IMR-90 (cell line): ENCODE measurements around the gene POC1B. TPM values are rescaled to one million over a fixed set of nuclear protein-coding genes. Genes with fewer than 3 reads are reported as not detected.

Source experiments
- ATAC-seq: fragments of 200-7000 bp; cut with Tn5 transposase; 2 replicates; pipeline ENCODE4 v1.9.1; 2020; ENCODE audit warnings: low read depth, mild to moderate bottlenecking, moderate library complexity
- BruUV-seq: library from RNA; stranded (reverse); fragments of 400-500 nt; replicated peaks from 2 replicates; lab custom pipeline; 2021; lab: Mats Ljungman, UMichigan
- CTCF ChIA-PET: fragments of 300-600 bp; formaldehyde crosslinking; extraction: SDS; loops from one replicate; lab custom pipeline; 2021; ENCODE audit warnings: antibody characterized with exemption; lab: Yijun Ruan, JAX
- POLR2A ChIA-PET: fragments of 300-600 bp; sonication (Branson Sonifier 250); formaldehyde crosslinking; loops from one replicate; lab custom pipeline; 2022; ENCODE audit warnings: antibody characterized with exemption; ENCODE audit not compliant: unreplicated experiment; lab: Charles Lee
- DNase-seq: peaks from one replicate; pipeline ENCODE4 v3.0.0; 2013
- H2AFZ ChIP-seq: replicated peaks from 2 replicates; pipeline ENCODE3; 2013; ENCODE audit warnings: low read length, mild to moderate bottlenecking; ENCODE audit not compliant: poor library complexity
- H2AK5ac ChIP-seq: 2 replicates; pipeline ENCODE4 v1.6.1; 2013; ENCODE audit warnings: low read depth, low read length, inconsistent platforms
- H2AK9ac ChIP-seq: replicated peaks from 2 replicates; pipeline ENCODE3; 2013; ENCODE audit warnings: mild to moderate bottlenecking, low read depth, low read length, moderate library complexity; ENCODE audit not compliant: poor library complexity
- H2BK120ac ChIP-seq: 2 replicates; pipeline ENCODE4 v1.6.1; 2013; ENCODE audit warnings: low read depth, low read length, inconsistent platforms
- H2BK15ac ChIP-seq: 3 replicates; pipeline ENCODE4 v1.6.1; 2013; ENCODE audit warnings: low read depth, low read length, inconsistent platforms
- H2BK20ac ChIP-seq: 2 replicates; pipeline ENCODE4 v1.6.1; 2013; ENCODE audit warnings: low read depth, mild to moderate bottlenecking, inconsistent platforms, low read length, moderate library complexity
- H2BK5ac ChIP-seq: 2 replicates; pipeline ENCODE4 v1.6.1; 2013; ENCODE audit warnings: mild to moderate bottlenecking, low read depth, low read length, inconsistent platforms; ENCODE audit not compliant: poor library complexity, severe bottlenecking
- H3K14ac ChIP-seq: replicated peaks from 2 replicates; pipeline ENCODE4 v1.6.1; 2013; ENCODE audit warnings: low read depth, low read length, inconsistent platforms
- H3K18ac ChIP-seq: 2 replicates; pipeline ENCODE4 v1.6.1; 2013; ENCODE audit warnings: low read depth, low read length, control low read depth
- H3K23ac ChIP-seq: 2 replicates; pipeline ENCODE4 v1.6.1; 2013; ENCODE audit warnings: low read depth, low read length, inconsistent platforms
- H3K27ac ChIP-seq: 2 replicates; pipeline ENCODE4 v1.5.1; 2013; ENCODE audit warnings: mild to moderate bottlenecking, control low read depth, low read length; ENCODE audit not compliant: insufficient read depth
- H3K27me3 ChIP-seq: 2 replicates; pipeline ENCODE4 v1.6.1; 2013; ENCODE audit warnings: low read length; ENCODE audit not compliant: control insufficient read depth, insufficient read depth
- H3K36me3 ChIP-seq: 2 replicates; pipeline ENCODE4 v1.6.1; 2013; ENCODE audit warnings: low read length, mixed read lengths; ENCODE audit not compliant: control insufficient read depth, insufficient read depth
- H3K4ac ChIP-seq: 2 replicates; pipeline ENCODE4 v1.6.1; 2013; ENCODE audit warnings: low read depth, low read length, inconsistent platforms
- H3K4me1 ChIP-seq: 2 replicates; pipeline ENCODE4 v1.6.1; 2013; ENCODE audit warnings: low read length, mixed read lengths; ENCODE audit not compliant: control insufficient read depth, insufficient read depth
- H3K4me2 ChIP-seq: 2 replicates; pipeline ENCODE4 v1.6.1; 2013; ENCODE audit warnings: low read depth, mild to moderate bottlenecking, control low read depth, low read length, moderate library complexity
- H3K4me3 ChIP-seq: 2 replicates; pipeline ENCODE4 v1.5.1; 2013; ENCODE audit warnings: low read depth, mild to moderate bottlenecking, control low read depth, low read length, moderate library complexity; ENCODE audit not compliant: insufficient read depth
- H3K56ac ChIP-seq: 2 replicates; pipeline ENCODE4 v1.6.1; 2013; ENCODE audit warnings: low read length, inconsistent platforms; ENCODE audit not compliant: insufficient read depth; ENCODE audit errors: extremely low read depth
- H3K79me1 ChIP-seq, 2 experiments: 2 replicates each; pipeline ENCODE4 v1.6.1; 2013; ENCODE audit warnings: low read length in 2 of 2, inconsistent platforms in 1 of 2, low read depth in 1 of 2
- H3K9ac ChIP-seq: 2 replicates; pipeline ENCODE4 v1.6.1; 2013; ENCODE audit warnings: low read depth, low read length, control low read depth
- H3K9me1 ChIP-seq: 2 replicates; pipeline ENCODE4 v1.6.1; 2013; ENCODE audit warnings: low read length, inconsistent platforms; ENCODE audit not compliant: insufficient read depth
- H3K9me3 ChIP-seq: 2 replicates; pipeline ENCODE4 v1.6.1; 2013; ENCODE audit warnings: low read length; ENCODE audit not compliant: control insufficient read depth, insufficient read depth
- H4K20me1 ChIP-seq: 2 replicates; pipeline ENCODE4 v1.6.1; 2013; ENCODE audit warnings: low read length, inconsistent platforms; ENCODE audit not compliant: insufficient read depth
- H4K5ac ChIP-seq: 2 replicates; pipeline ENCODE4 v1.6.1; 2013; ENCODE audit warnings: mild to moderate bottlenecking, low read depth, low read length, control low read depth
- H4K8ac ChIP-seq, 2 experiments: 2 replicates each; pipeline ENCODE4 v1.6.1; 2013; ENCODE audit warnings: low read depth in 2 of 2, low read length in 2 of 2, control low read depth in 1 of 2, inconsistent platforms in 1 of 2
- H4K91ac ChIP-seq: 2 replicates; pipeline ENCODE4 v1.6.1; 2013; ENCODE audit warnings: low read depth, low read length, inconsistent platforms; ENCODE audit not compliant: insufficient read depth
- BHLHE40 ChIP-seq: fragments of 150-350 bp; IDR thresholded peaks from 2 replicates; pipeline ENCODE4 v1.6.1; 2016; ENCODE audit warnings: mild to moderate bottlenecking, low read depth, low read length
- CEBPB ChIP-seq: IDR thresholded peaks from 2 replicates; pipeline ENCODE4 v1.6.1; 2012; ENCODE audit warnings: low read depth, low read length, improper control_type of control experiment
- MAFK ChIP-seq: IDR thresholded peaks from 2 replicates; pipeline ENCODE4 v1.6.1; 2012; ENCODE audit warnings: low read depth, low read length, improper control_type of control experiment
- NFE2L2 ChIP-seq: fragments of 150-350 bp; IDR thresholded peaks from 2 replicates; pipeline ENCODE4 v1.6.1; 2016; ENCODE audit warnings: low read depth, mild to moderate bottlenecking, low read length
- POLR2A ChIP-seq: IDR thresholded peaks from 2 replicates; pipeline ENCODE4 v1.6.1; 2012; ENCODE audit warnings: mild to moderate bottlenecking, low read depth, low read length
- RAD21 ChIP-seq: IDR thresholded peaks from 2 replicates; pipeline ENCODE4 v1.6.1; 2012; ENCODE audit warnings: low read length, improper control_type of control experiment
- USF2 ChIP-seq: fragments of 150-350 bp; IDR thresholded peaks from 2 replicates; pipeline ENCODE4 v1.6.1; 2017; ENCODE audit warnings: mild to moderate bottlenecking, antibody characterized with exemption, low read length, low read depth
- WGBS, 2 experiments: methylation state at CpG; one replicate each; pipeline versions ENCODE4 v1.1.5 to v1.1.7; 2013; ENCODE audit warnings: missing lambda C conversion rate in 2 of 2; ENCODE audit not compliant: insufficient read length in 1 of 2; ENCODE audit errors: extremely low coverage in 2 of 2; 5-methylcytosine and 5-hydroxymethylcytosine counted together
- dilution Hi-C: fragments of 300-500 bp; cut with HindIII; formaldehyde crosslinking; loops from one replicate; pipeline ENCODE4 v1.14.3; 2018; ENCODE audit warnings: low sequenced_read_pairs; ENCODE audit not compliant: unreplicated experiment
- in situ Hi-C: fragments of 300-500 bp; cut with MboI; formaldehyde crosslinking; loops from 3 replicates; pipeline ENCODE4 v1.14.3; 2019; ENCODE audit warnings: low sequenced_read_pairs, inconsistent platforms, mixed read lengths
- intact Hi-C: fragments of 100-400 bp; cut with micrococcal nuclease; formaldehyde crosslinking; loops from 2 replicates; pipeline ENCODE4 v1.10.0; 2022
- polyA plus RNA-seq, 3 experiments: library from polyadenylated mRNA; depleted of rRNA; stranded (reverse); fragments of >200 nt; gene quantifications; 2 replicates each; pipeline ENCODE4 v1.2.3, GENCODE V29; 2012; ENCODE audit warnings: low replicate concordance in 1 of 3
- total RNA-seq: library from RNA; depleted of rRNA; stranded (reverse); fragments of >200 nt; gene quantifications from 2 replicates; pipeline ENCODE4 v1.2.3, GENCODE V29; 2012

POC1B gene
- total and polyA plus RNA-seq, 2 of the 4 experiments (the other 2 are of a cell fraction), result 5.0 to 10.4 TPM

GRCh38 chr12:89448951-89449371, 76.9 kb downstream of the POC1B start:
- peak overlapping the region; percentile 99 for H4K5ac ChIP-seq
- peak overlapping the region; percentile 92 for H3K27ac ChIP-seq
- peak overlapping the region; percentile 72 for H3K14ac ChIP-seq
- peak overlapping the region; percentile 81; the same call in 1 of the 2 replicates for H3K4me2 ChIP-seq
- peak overlapping the region; percentile 87 for H3K4ac ChIP-seq
- H3K4me1 ChIP-seq, result peaks cover 14% of the 10 kb centered on the region
- peak overlapping the region; percentile 88 for H2BK120ac ChIP-seq
- H2BK5ac ChIP-seq, result peak overlapping the region; percentile 92
- in situ Hi-C loops (no loop called here), intact Hi-C loops (no loop called here), dilution Hi-C loops (no loop called here)
- H3K23ac ChIP-seq, result peak overlapping the region; percentile 83
- peak overlapping the region; percentile 28; the same call in 1 of the 2 replicates for H3K9ac ChIP-seq
- H3K9me1 ChIP-seq, result 0 out of 2 replicates have a peak, but pooled peaks cover 3% of the 10 kb centered on the region
- H2BK15ac ChIP-seq, result peak overlapping the region; percentile 93
- POLR2A ChIA-PET, result interaction anchor here (1.0 kb wide), 1 partner anchor 65 kb away, joined by 3 read pairs; no protein-coding TSS in a partner anchor
- no peaks in the 10 kb centered on the region for H3K27me3 ChIP-seq
- no peak for ATAC-seq
- H3K4me3 ChIP-seq, result no peak overlapping the region
- H2AK9ac ChIP-seq, result peak overlapping the region; percentile 80
- peak; percentile 54 for DNase-seq
- H4K8ac ChIP-seq, result peak overlapping the region; percentile 46 to 51
- peak overlapping the region; percentile 94 for H4K91ac ChIP-seq
- H2AFZ ChIP-seq, result no peak overlapping the region
- peaks cover 0 to 16% of the 10 kb centered on the region in 2 experiments; a peak in 2 of 4 replicates for H3K79me1 ChIP-seq
- WGBS, 2 experiments, result no CpG with 5 or more reads among the region's 2 CpGs
- peak overlapping the region; percentile 52 for H3K56ac ChIP-seq
- H3K9me3 ChIP-seq, result no peaks in the 10 kb centered on the region
- H2BK20ac ChIP-seq, result peak overlapping the region; percentile 94
- TF ChIP-seq USF2 (no peak), POLR2A (no peak), MAFK (no peak), BHLHE40 (no peak), RAD21 (no peak), CEBPB (no peak), NFE2L2 (no peak)
- H2AK5ac ChIP-seq, result peak overlapping the region; percentile 80
- peak overlapping the region; percentile 99 for H3K18ac ChIP-seq
- no peaks in the 10 kb centered on the region for H3K36me3 ChIP-seq
- H4K20me1 ChIP-seq, result no peaks in the 10 kb centered on the region
- no TSS peak for BruUV-seq
- CTCF ChIA-PET, result no interaction called here
